ENCODE data around the gene TBXAS1.

DNA sequence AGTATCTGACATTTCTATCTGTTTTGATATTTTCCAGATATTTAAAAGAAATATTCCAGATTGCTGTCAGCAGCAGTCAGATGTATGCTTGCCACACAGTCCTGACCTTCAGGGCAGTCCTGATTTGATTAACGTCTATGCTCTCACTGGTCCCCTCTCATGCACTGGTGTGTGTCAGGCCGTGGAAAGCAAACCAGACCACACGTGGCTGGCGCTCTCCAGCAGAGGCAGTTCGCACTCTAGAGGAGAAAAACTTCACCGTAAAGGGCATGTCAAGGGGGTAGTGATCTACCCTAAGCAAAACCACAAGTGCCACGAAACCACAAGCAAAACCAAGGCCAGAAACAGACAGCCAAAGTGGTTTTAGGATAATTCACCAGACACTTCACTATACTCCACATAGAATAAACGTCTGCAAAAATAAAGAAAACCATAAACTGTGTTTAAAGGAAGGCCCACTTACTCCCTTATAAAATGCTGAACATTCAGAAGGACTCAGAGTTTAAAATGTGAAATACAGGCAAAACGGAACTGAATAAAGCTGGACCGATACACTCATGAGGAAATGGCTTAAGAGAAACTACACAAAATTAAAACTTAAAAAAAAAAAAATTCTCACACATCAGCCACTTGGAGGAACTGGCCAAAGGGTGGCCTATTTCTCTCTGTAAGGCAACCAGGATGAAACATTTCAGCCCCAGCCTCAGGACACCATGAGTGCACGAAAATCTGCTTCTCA is 207.3 kb downstream of the TBXAS1 start:
- TF ChIP-seq SP1 (IDR thresholded peaks at IDR 0.05) (no peak), ELF4 (IDR thresholded peaks at IDR 0.05) (no peak)
- TF ChIP-seq, protein P1, sequence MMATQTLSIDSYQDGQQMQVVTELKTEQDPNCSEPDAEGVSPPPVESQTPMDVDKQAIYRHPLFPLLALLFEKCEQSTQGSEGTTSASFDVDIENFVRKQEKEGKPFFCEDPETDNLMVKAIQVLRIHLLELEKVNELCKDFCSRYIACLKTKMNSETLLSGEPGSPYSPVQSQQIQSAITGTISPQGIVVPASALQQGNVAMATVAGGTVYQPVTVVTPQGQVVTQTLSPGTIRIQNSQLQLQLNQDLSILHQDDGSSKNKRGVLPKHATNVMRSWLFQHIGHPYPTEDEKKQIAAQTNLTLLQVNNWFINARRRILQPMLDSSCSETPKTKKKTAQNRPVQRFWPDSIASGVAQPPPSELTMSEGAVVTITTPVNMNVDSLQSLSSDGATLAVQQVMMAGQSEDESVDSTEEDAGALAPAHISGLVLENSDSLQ (IDR thresholded peaks at IDR 0.05): no peak

Measured in HEK293T (cell line).